HG02759 (cell line): ENCODE results near the gene EIF3B.
"Not testable (repeated sequence)": the region's sequence is repeated elsewhere in the genome, so short reads cannot be mapped to it uniquely, and the experiment has no call there.

Experiments
- ATAC-seq: cut with Tn5 transposase; IDR thresholded peaks from one replicate; pipeline ENCODE4 v1.9.1; 2021; ENCODE audit warnings: mild to moderate bottlenecking, moderate library complexity; ENCODE audit not compliant: unreplicated experiment

EIF3B gene

GRCh38 chr7:2354186-2354938, at the start of gene EIF3B:
EIF3B (plus strand) TSS chr7:2354827; CDS start chr7:2354922, 95 bp downstream.
- ATAC-seq = peak; percentile 89

- not testable (repeated sequence) for ATAC-seq
Measured at GRCh38 chr7:2305258-2305657, 49.4 kb upstream of the EIF3B start.

GRCh38 chr7:2306688-2307087, 47.9 kb upstream of the EIF3B start:
- ATAC-seq = no peak

- peak; percentile 58 for ATAC-seq
Measured at GRCh38 chr7:2307690-2308107, 46.9 kb upstream of the EIF3B start.

GRCh38 chr7:2309889-2310331, 44.7 kb upstream of the EIF3B start:
- no peak for ATAC-seq

GRCh38 chr7:2312267-2312929, 42.2 kb upstream of the EIF3B start:
- ATAC-seq = no peak

- ATAC-seq = no peak
Measured at GRCh38 chr7:2313450-2314208, 41.0 kb upstream of the EIF3B start.

GRCh38 chr7:2314209-2314955, 40.2 kb upstream of the EIF3B start, which contains the start of gene SNX8:
SNX8 (minus strand) TSS chr7:2314441; CDS start chr7:2314421, 20 bp downstream.
- ATAC-seq = peak; percentile 82

- not testable (repeated sequence) for ATAC-seq
Measured at GRCh38 chr7:2314956-2315530, 39.6 kb upstream of the EIF3B start.

GRCh38 chr7:2315787-2316186, 38.8 kb upstream of the EIF3B start:
- ATAC-seq = no peak

GRCh38 chr7:2316578-2316977, 38.0 kb upstream of the EIF3B start:
- ATAC-seq = no peak

- no peak for ATAC-seq
Measured at GRCh38 chr7:2317556-2318293, 36.9 kb upstream of the EIF3B start.

GRCh38 chr7:2321020-2321419, 33.6 kb upstream of the EIF3B start:
- ATAC-seq = no peak

GRCh38 chr7:2325162-2325561, 29.5 kb upstream of the EIF3B start:
- ATAC-seq = no peak

- ATAC-seq = no peak
Measured at GRCh38 chr7:2326951-2327350, 27.7 kb upstream of the EIF3B start.

- no peak for ATAC-seq
Measured at GRCh38 chr7:2330493-2330892, 24.1 kb upstream of the EIF3B start.

- ATAC-seq = no peak
Measured at GRCh38 chr7:2331707-2332106, 22.9 kb upstream of the EIF3B start.

- ATAC-seq = not testable (repeated sequence)
Measured at GRCh38 chr7:2332606-2333231, 21.9 kb upstream of the EIF3B start.

- no peak for ATAC-seq
Measured at GRCh38 chr7:2336626-2337299, 17.9 kb upstream of the EIF3B start.
